H1 (cell line): Measurements from ENCODE around the gene CD28. TPM values are rescaled to one million over a fixed set of nuclear protein-coding genes. Genes with fewer than 3 reads are reported as not detected.

Source experiments
- KDM5A ChIP-seq: fragments of 200-600 bp; IDR thresholded peaks from 2 replicates; pipeline ENCODE4 v1.7.1; 2012; ENCODE audit warnings: mild to moderate bottlenecking, low read length, inconsistent platforms, mixed read lengths
- polyA plus RNA-seq, 7 experiments: library from polyadenylated mRNA; depleted of rRNA in 3 of 7; stranded (reverse) in 5 of 7; unstranded in 2 of 7; fragments of >200 nt in 5 of 7; fragments of 200-250 nt in 2 of 7; gene quantifications; 1 replicate in 5 of 7; 2 replicates in 1 of 7; 4 replicates in 1 of 7; pipeline versions ENCODE4 v1.2.1 to v1.2.3, GENCODE V29; 2011 to 2013; ENCODE audit warnings: missing spikeins in 2 of 7, mixed read lengths in 2 of 7
- total RNA-seq: library from RNA; stranded (reverse); fragmentation: NEBNext Ultra II Directional; extraction: Animal tissue kit (Norgen Biotek cat#: 25700); gene quantifications from 2 replicates; pipeline ENCODE4 v1.2.1, GENCODE V29; 2021

CD28 gene
- total and polyA plus RNA-seq, 2 of the 8 experiments (the other 6 are each of a cell fraction or from before 2014, with no cell fraction given), result not detected

DNA sequence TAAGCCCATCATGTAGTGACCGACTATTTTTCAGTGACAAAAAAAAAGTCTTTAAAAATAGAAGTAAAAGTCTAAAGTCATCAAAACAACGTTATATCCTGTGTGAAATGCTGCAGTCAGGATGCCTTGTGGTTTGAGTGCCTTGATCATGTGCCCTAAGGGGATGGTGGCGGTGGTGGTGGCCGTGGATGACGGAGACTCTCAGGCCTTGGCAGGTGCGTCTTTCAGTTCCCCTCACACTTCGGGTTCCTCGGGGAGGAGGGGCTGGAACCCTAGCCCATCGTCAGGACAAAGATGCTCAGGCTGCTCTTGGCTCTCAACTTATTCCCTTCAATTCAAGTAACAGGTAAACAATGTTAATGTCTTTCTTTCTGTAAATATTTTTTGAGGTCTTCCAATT is at the start of gene CD28 (continued):
- TF ChIP-seq KDM5A, result no peak
